ENCODE data around the gene EPM2AIP1. TPM values are rescaled to one million over a fixed set of nuclear protein-coding genes. Genes with fewer than 3 reads are reported as not detected.
A peak's percentile ranks its signal among the peaks of the same experiment; 100 is the strongest.

EPM2AIP1 gene
- total RNA-seq, 1 donor from 2014 or later, result 22.4 TPM

DNA sequence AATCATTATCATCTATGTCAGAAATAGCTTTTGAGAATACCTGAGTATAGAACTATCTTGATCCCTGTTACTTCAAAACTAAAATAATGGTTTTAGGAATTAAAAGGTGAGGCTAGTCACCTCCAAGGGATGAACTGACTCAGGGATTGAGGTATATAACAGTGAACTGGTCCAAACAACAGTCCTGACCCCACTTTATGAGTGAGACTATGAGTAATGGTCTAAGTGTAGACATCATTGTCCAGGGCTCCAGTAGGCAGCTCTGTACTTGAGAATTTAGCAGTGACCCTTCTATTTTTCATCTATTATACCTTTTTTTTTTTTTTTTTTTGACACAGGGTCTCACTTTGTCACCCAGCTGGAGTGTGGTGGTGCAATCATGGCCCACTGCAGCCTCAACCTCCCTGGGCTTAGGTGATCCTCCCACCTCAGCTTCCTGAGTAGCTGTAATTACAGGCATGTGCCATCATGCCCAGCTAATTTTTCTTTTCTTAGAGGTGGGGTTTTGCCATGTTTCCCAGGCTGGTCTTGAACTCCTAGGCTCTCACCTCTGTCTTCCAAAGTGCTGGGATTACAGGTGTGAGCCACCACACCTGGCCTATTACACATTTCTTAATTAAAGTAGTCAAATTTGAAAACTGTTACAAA is 36.7 kb upstream of the EPM2AIP1 start:
- peaks cover 35 to 43% (median 41%) of the 10 kb centered on the region in 3 donors for H3K4me1 ChIP-seq (ENCODE audit: control insufficient read depth in 3 of 3, insufficient read depth in 3 of 3, low read length in 3 of 3)
- H3K4me3 ChIP-seq (ENCODE audit: low read length in 3 of 3), result no peak overlapping the region
- H3K9ac ChIP-seq (ENCODE audit: low read depth in 1 of 3, low read length in 3 of 3), result peak overlapping the region in 1 of 3 donors; percentile 36
- peak overlapping the region; percentile 69 for H3K27ac ChIP-seq (ENCODE audit: low read depth, low read length)
- H3K9me3 ChIP-seq (ENCODE audit: control insufficient read depth in 3 of 3, low read length in 3 of 3), result no peaks in the 10 kb centered on the region
- peaks cover 12 to 30% (median 26%) of the 10 kb centered on the region in 3 donors for H3K36me3 ChIP-seq (ENCODE audit: control insufficient read depth in 3 of 3, insufficient read depth in 3 of 3, low read length in 3 of 3)
- H3K27me3 ChIP-seq (ENCODE audit: control insufficient read depth in 3 of 3, insufficient read depth in 3 of 3, low read length in 3 of 3), result no peaks in the 10 kb centered on the region

DNA sequence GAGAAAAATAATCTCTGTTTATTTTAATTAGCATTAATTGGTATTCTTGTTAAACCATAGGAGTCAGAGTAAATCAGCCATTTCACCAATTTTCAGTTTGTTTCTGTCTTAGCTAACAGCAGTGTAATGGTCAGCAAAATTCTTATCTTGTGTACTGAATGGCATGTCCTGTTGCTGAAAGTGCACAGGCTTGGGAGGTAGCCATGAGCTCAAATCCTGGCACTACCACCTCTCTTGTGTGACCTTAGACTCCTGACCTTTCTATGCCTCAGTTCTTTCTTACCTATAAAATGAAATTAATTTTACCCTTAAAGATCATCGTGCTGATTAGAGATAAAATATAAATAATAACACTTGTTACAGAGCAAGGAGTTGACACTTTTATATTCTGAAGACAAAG is 36.2 kb upstream of the EPM2AIP1 start:
- Histone ChIP-seq H3K27ac (ENCODE audit: low read depth, low read length) (peak overlapping the region; percentile 69), H3K27me3 (ENCODE audit: control insufficient read depth in 3 of 3, insufficient read depth in 3 of 3, low read length in 3 of 3) (no peaks in the 10 kb centered on the region), H3K36me3 (ENCODE audit: control insufficient read depth in 3 of 3, insufficient read depth in 3 of 3, low read length in 3 of 3) (peaks cover 12 to 34% (median 30%) of the 10 kb centered on the region in 3 donors), H3K9me3 (ENCODE audit: control insufficient read depth in 3 of 3, low read length in 3 of 3) (no peaks in the 10 kb centered on the region), H3K4me1 (ENCODE audit: control insufficient read depth in 3 of 3, insufficient read depth in 3 of 3, low read length in 3 of 3) (peaks cover 35 to 43% (median 41%) of the 10 kb centered on the region in 3 donors), H3K4me3 (ENCODE audit: low read length in 3 of 3) (no peak overlapping the region), H3K9ac (ENCODE audit: low read depth in 1 of 3, low read length in 3 of 3) (no peak overlapping the region)

DNA sequence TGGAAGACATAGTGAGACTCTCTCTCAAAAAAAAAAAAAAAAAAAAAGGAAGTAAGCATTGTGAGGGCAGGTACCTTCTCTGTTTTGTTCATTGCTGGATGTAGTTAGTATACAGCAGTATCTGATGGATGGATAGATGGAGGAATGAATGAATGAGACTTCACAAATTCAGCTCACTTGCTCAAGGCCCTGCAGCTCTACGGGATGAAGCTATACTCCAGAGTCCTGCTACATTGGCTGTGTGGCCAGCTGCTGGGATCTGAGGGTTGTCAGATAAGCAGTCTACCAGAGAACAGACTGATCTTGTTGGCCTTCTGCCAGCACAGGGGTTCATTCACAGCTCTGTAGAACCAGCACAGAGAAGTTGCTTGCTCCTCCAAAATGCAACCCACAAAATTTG is 35.4 kb upstream of the EPM2AIP1 start:
- peaks cover 35 to 43% (median 41%) of the 10 kb centered on the region in 3 donors for H3K4me1 ChIP-seq (ENCODE audit: control insufficient read depth in 3 of 3, insufficient read depth in 3 of 3, low read length in 3 of 3)

DNA sequence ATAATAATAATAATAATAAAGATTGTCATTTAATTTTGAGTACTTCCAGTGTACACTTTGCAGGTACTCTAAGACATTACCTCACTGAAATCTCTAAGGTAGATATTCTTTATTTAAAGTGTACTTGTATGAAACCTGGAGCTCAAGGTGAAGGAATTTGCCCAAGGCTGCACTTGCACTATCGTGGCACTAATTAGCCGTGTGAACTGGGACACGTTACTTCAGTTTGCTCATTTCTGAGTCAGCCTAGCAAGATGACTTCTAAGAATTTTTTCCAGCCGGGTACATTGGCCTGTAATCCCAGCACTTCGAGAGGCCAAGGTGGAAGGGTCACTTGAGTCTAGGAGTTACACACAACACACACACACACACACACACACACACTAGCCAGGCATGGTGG is 33.9 kb upstream of the EPM2AIP1 start:
- Histone ChIP-seq H3K4me3 (ENCODE audit: low read length in 3 of 3) (no peak overlapping the region), H3K36me3 (ENCODE audit: control insufficient read depth in 3 of 3, insufficient read depth in 3 of 3, low read length in 3 of 3) (peaks cover 19 to 44% (median 43%) of the 10 kb centered on the region in 3 donors), H3K9me3 (ENCODE audit: control insufficient read depth in 3 of 3, low read length in 3 of 3) (no peaks in the 10 kb centered on the region), H3K27me3 (ENCODE audit: control insufficient read depth in 3 of 3, insufficient read depth in 3 of 3, low read length in 3 of 3) (no peaks in the 10 kb centered on the region), H3K4me1 (ENCODE audit: control insufficient read depth in 3 of 3, insufficient read depth in 3 of 3, low read length in 3 of 3) (peaks cover 32 to 38% (median 37%) of the 10 kb centered on the region in 3 donors), H3K9ac (ENCODE audit: low read depth in 1 of 3, low read length in 3 of 3) (no peak overlapping the region), H3K27ac (ENCODE audit: low read depth, low read length) (no peak overlapping the region)

More for the DNA sequence above, 35.4 kb upstream of the EPM2AIP1 start:
- H3K9me3 ChIP-seq (ENCODE audit: control insufficient read depth in 3 of 3, low read length in 3 of 3), result no peaks in the 10 kb centered on the region
- H3K36me3 ChIP-seq (ENCODE audit: control insufficient read depth in 3 of 3, insufficient read depth in 3 of 3, low read length in 3 of 3), result peaks cover 12 to 34% (median 34%) of the 10 kb centered on the region in 3 donors
- H3K27me3 ChIP-seq (ENCODE audit: control insufficient read depth in 3 of 3, insufficient read depth in 3 of 3, low read length in 3 of 3), result no peaks in the 10 kb centered on the region
- H3K4me3 ChIP-seq (ENCODE audit: low read length in 3 of 3), result no peak overlapping the region
- no peak overlapping the region for H3K9ac ChIP-seq (ENCODE audit: low read depth in 1 of 3, low read length in 3 of 3)
- no peak overlapping the region for H3K27ac ChIP-seq (ENCODE audit: low read depth, low read length)

DNA sequence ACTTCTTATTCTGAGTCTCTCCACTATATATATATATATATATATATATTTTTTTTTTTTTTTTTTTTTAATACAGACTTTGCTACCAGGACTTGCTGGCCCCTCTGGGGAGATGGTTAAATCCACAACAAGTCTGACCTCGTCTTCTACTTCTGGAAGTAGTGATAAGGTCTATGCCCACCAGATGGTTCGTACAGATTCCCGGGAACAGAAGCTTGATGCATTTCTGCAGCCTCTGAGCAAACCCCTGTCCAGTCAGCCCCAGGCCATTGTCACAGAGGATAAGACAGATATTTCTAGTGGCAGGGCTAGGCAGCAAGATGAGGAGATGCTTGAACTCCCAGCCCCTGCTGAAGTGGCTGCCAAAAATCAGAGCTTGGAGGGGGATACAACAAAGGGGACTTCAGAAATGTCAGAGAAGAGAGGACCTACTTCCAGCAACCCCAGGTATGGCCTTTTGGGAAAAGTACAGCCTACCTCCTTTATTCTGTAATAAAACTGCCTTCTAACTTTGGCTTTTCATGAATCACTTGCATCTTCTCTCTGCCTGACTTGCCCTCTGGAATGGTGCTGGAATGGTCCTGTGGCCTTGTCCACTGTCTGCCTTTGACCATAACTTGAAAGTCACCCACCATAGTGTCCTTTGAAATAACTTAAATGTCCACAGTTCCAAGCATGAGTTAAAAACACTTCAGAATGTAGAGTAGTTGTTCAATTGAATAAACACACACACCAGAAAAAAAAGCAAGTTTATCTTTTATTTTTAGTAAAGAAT is 32.8 kb upstream of the EPM2AIP1 start:
- H3K36me3 ChIP-seq (ENCODE audit: control insufficient read depth in 3 of 3, insufficient read depth in 3 of 3, low read length in 3 of 3), result peaks cover 28 to 55% (median 50%) of the 10 kb centered on the region in 3 donors
- H3K27ac ChIP-seq (ENCODE audit: low read depth, low read length), result no peak overlapping the region
- H3K27me3 ChIP-seq (ENCODE audit: control insufficient read depth in 3 of 3, insufficient read depth in 3 of 3, low read length in 3 of 3), result no peaks in the 10 kb centered on the region
- H3K9me3 ChIP-seq (ENCODE audit: control insufficient read depth in 3 of 3, low read length in 3 of 3), result no peaks in the 10 kb centered on the region
- no peak overlapping the region for H3K4me3 ChIP-seq (ENCODE audit: low read length in 3 of 3)
- H3K9ac ChIP-seq (ENCODE audit: low read depth in 1 of 3, low read length in 3 of 3), result no peak overlapping the region
- H3K4me1 ChIP-seq (ENCODE audit: control insufficient read depth in 3 of 3, insufficient read depth in 3 of 3, low read length in 3 of 3), result peaks cover 24 to 28% (median 26%) of the 10 kb centered on the region in 3 donors

DNA sequence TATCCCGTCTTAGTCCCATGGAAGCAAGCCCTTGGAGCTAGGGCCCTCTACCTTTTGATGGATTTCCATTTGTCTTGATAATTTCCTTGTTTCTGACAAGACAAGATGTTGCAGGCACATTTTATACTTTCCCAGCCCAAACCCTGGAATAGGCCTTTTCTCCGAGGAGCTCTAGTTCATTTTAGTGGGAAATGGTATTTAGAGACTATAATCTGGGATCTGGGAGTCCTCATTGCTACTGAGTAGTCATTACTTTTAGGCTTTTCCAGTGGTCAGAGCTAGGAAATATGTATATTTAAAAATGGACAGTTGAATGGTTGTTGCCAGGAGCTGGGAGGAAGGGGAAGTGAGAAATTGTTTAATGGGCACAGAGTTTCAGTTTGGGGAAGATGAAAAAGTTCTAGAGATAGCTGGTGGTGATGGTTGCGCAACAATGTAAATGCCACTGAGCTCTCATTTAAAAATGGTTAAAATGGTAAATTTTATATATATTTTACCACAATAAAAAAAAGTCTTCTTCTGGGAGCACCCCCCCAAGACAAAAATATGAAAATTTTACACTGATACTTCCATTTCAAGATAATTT is 32.0 kb upstream of the EPM2AIP1 start:
- H3K9ac ChIP-seq (ENCODE audit: low read depth in 1 of 3, low read length in 3 of 3), result no peak overlapping the region
- H3K36me3 ChIP-seq (ENCODE audit: control insufficient read depth in 3 of 3, insufficient read depth in 3 of 3, low read length in 3 of 3), result peaks cover 36 to 62% (median 58%) of the 10 kb centered on the region in 3 donors
- peaks cover 15 to 20% (median 18%) of the 10 kb centered on the region in 3 donors for H3K4me1 ChIP-seq (ENCODE audit: control insufficient read depth in 3 of 3, insufficient read depth in 3 of 3, low read length in 3 of 3)
- no peaks in the 10 kb centered on the region for H3K27me3 ChIP-seq (ENCODE audit: control insufficient read depth in 3 of 3, insufficient read depth in 3 of 3, low read length in 3 of 3)
- no peak overlapping the region for H3K27ac ChIP-seq (ENCODE audit: low read depth, low read length)
- no peak overlapping the region for H3K4me3 ChIP-seq (ENCODE audit: low read length in 3 of 3)
- H3K9me3 ChIP-seq (ENCODE audit: control insufficient read depth in 3 of 3, low read length in 3 of 3), result no peaks in the 10 kb centered on the region

DNA sequence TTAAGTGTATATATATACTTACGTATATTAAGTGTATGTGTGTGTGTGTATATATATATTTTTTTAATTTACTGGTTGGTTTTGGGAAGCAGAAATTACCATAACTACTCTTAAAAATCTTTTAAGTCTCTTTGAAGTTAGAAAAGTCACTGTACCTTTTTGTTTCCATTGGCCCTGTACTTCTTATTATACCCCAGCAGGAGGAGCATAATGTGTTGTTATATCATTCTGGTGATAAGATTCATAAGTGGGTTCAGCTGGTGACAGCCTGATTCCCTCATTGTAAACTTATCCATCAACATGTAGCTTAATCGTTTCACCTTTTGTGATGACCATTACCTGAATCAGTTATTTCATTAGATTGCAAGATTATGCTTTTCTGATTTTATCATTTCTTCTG is 31.2 kb upstream of the EPM2AIP1 start:
- Histone ChIP-seq H3K27me3 (ENCODE audit: control insufficient read depth in 3 of 3, insufficient read depth in 3 of 3, low read length in 3 of 3) (no peaks in the 10 kb centered on the region), H3K9me3 (ENCODE audit: control insufficient read depth in 3 of 3, low read length in 3 of 3) (no peaks in the 10 kb centered on the region), H3K9ac (ENCODE audit: low read depth in 1 of 3, low read length in 3 of 3) (no peak overlapping the region), H3K36me3 (ENCODE audit: control insufficient read depth in 3 of 3, insufficient read depth in 3 of 3, low read length in 3 of 3) (peaks cover 39 to 63% (median 61%) of the 10 kb centered on the region in 3 donors), H3K4me1 (ENCODE audit: control insufficient read depth in 3 of 3, insufficient read depth in 3 of 3, low read length in 3 of 3) (peaks cover 8 to 11% (median 11%) of the 10 kb centered on the region in 3 donors), H3K4me3 (ENCODE audit: low read length in 3 of 3) (no peak overlapping the region), H3K27ac (ENCODE audit: low read depth, low read length) (no peak overlapping the region)

DNA sequence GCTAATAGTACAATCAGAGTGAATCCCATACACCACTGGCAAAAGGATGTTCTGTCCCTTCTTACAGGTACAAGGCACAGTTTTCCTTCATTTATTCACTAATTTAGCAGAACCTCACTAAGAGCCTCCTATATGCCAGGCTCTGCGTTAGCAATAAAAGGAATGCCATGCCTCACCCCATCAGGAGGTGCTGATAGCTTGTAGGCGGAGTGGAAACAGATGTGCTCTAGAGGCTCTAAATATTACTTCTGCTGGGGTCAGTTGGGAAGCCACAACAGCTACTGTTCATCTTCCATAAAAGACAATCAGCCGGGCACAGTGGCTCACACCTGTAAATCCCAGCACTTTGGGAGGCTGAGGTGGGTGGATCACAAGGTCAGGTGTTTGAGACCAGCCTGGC is 24.8 kb upstream of the EPM2AIP1 start:
- H3K9ac ChIP-seq (ENCODE audit: low read depth in 1 of 3, low read length in 3 of 3), result no peak overlapping the region
- no peaks in the 10 kb centered on the region for H3K9me3 ChIP-seq (ENCODE audit: control insufficient read depth in 3 of 3, low read length in 3 of 3)
- peaks cover 54 to 85% (median 77%) of the 10 kb centered on the region in 3 donors for H3K36me3 ChIP-seq (ENCODE audit: control insufficient read depth in 3 of 3, insufficient read depth in 3 of 3, low read length in 3 of 3)
- H3K4me3 ChIP-seq (ENCODE audit: low read length in 3 of 3), result no peak overlapping the region
- H3K4me1 ChIP-seq (ENCODE audit: control insufficient read depth in 3 of 3, insufficient read depth in 3 of 3, low read length in 3 of 3), result no peaks in the 10 kb centered on the region
- no peak overlapping the region for H3K27ac ChIP-seq (ENCODE audit: low read depth, low read length)
- no peaks in the 10 kb centered on the region for H3K27me3 ChIP-seq (ENCODE audit: control insufficient read depth in 3 of 3, insufficient read depth in 3 of 3, low read length in 3 of 3)

DNA sequence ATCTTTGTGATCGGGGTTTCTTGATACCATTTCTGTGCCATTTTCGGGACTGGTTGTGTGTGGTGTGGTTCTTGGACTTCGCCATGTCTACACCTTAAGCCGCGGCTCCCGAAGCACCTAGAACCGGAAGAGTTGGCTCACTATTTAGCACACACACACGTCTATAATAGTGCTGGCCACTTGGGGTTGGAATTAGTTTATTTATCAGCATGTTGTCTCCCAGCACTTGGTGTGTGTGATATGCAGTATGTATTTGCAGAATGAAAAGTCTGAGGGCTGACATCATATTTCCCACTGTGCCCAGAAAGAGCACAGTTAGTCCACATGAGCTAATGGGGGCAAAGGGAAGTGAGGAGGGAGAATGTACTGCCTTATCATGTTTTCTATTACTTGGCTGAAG is 24.0 kb upstream of the EPM2AIP1 start:
- Histone ChIP-seq H3K36me3 (ENCODE audit: control insufficient read depth in 3 of 3, insufficient read depth in 3 of 3, low read length in 3 of 3) (peaks cover 49 to 85% (median 77%) of the 10 kb centered on the region in 3 donors), H3K27me3 (ENCODE audit: control insufficient read depth in 3 of 3, insufficient read depth in 3 of 3, low read length in 3 of 3) (no peaks in the 10 kb centered on the region), H3K27ac (ENCODE audit: low read depth, low read length) (no peak overlapping the region), H3K9ac (ENCODE audit: low read depth in 1 of 3, low read length in 3 of 3) (no peak overlapping the region), H3K9me3 (ENCODE audit: control insufficient read depth in 3 of 3, low read length in 3 of 3) (no peaks in the 10 kb centered on the region), H3K4me3 (ENCODE audit: low read length in 3 of 3) (no peak overlapping the region), H3K4me1 (ENCODE audit: control insufficient read depth in 3 of 3, insufficient read depth in 3 of 3, low read length in 3 of 3) (no peaks in the 10 kb centered on the region)

DNA sequence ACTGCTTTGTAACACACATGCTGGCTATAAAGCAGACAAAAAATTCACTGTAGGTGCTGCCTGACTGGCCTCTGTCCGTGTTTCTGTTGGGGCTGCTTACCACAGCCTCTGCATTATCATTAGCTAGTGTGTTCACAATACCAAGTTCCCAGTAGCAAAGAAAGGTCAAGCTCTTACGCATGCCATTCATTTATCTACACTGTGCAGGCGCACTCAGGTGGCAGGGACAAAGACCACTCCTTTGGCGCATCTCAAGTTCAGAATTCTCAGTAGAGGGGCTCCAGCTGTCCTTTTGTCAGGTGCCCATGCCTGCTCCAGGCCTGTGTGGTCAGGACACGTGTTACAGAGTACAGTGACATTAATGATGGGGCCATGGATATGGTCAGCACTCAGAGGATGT is 22.7 kb upstream of the EPM2AIP1 start:
- Histone ChIP-seq H3K27me3 (ENCODE audit: control insufficient read depth in 3 of 3, insufficient read depth in 3 of 3, low read length in 3 of 3) (no peaks in the 10 kb centered on the region), H3K4me1 (ENCODE audit: control insufficient read depth in 3 of 3, insufficient read depth in 3 of 3, low read length in 3 of 3) (no peaks in the 10 kb centered on the region), H3K4me3 (ENCODE audit: low read length in 3 of 3) (no peak overlapping the region), H3K27ac (ENCODE audit: low read depth, low read length) (no peak overlapping the region), H3K36me3 (ENCODE audit: control insufficient read depth in 3 of 3, insufficient read depth in 3 of 3, low read length in 3 of 3) (peaks cover 40 to 80% (median 73%) of the 10 kb centered on the region in 3 donors), H3K9ac (ENCODE audit: low read depth in 1 of 3, low read length in 3 of 3) (no peak overlapping the region), H3K9me3 (ENCODE audit: control insufficient read depth in 3 of 3, low read length in 3 of 3) (no peaks in the 10 kb centered on the region)

Data from skeletal muscle tissue (tissue), 4 donors.